HG02981 (cell line): ENCODE results near the gene LSP1.

Experiments
- ATAC-seq: cut with Tn5 transposase; IDR thresholded peaks from one replicate; pipeline ENCODE4 v1.9.1; 2021; ENCODE audit warnings: mild to moderate bottlenecking, moderate library complexity; ENCODE audit not compliant: unreplicated experiment

LSP1 gene

DNA sequence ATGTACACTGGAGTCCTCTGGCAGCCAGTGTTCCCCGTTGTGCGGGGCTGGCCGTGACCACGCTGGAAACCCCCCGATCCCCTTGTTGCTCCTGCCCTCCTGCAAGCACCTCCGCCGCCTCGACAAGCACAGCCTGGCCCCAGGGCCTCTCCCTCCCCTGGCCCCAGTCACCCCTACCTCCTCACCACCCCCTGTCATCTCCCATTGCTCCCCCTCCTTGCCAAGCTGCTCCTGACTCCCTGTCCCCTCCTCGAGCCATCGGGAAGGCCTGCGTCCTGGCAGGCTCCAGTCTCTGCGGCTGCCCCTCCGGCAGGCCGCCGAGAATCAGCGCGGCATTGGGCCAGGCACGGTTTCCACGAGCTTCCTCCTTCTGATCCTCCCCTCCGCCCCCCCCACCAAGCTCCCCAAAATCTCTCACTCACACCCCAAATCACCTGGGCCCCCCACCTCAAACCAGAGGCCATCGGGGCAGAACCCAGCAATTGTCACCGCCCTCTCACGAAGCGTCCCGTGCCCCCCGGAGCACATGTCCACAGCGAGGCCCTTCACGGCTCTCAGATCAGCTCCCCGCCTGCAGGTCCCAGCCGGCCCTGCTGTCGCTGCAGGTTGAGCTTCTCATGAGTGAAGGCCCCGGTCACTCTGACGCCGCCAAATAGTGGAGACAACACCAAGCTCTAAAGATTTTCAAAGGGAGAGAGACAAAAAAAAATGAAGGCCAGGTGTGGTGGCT is 5.7 kb upstream of the LSP1 start:
- ATAC-seq: no peak

DNA sequence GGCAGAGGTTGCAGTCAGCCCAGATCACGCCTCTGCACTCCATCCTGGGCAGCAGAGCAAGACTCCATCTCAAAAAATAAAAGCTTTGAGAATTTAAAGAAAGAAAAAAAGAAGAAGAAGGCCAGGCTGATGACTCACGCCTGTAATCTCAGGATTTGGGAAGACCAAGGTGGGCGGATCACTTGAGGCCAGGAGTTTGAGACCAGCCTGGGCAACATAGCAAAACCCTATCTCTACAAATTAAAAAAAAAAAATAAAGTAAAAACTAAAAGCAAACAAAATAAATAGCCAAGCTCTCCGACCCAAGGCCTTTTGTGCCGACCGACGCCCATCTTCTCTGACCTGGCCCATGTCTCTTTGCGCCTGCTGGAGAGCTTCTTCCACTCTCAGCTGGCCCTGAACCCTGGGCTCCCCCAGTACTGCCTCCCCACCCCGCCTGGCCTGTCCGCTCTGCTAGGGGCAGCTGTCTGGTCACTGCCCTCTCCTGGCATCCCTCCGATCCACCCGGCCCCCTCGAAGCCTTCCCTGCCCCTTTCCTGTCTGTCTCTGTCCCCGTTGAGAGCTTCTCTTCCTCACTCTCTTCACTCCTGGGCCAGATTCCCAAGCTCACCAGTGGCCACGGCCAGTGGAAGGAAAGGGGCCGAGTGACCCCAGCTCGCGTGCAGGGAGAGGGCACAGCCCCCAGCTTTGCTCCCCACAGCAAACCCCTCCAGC is 4.8 kb upstream of the LSP1 start:
- no peak for ATAC-seq

DNA sequence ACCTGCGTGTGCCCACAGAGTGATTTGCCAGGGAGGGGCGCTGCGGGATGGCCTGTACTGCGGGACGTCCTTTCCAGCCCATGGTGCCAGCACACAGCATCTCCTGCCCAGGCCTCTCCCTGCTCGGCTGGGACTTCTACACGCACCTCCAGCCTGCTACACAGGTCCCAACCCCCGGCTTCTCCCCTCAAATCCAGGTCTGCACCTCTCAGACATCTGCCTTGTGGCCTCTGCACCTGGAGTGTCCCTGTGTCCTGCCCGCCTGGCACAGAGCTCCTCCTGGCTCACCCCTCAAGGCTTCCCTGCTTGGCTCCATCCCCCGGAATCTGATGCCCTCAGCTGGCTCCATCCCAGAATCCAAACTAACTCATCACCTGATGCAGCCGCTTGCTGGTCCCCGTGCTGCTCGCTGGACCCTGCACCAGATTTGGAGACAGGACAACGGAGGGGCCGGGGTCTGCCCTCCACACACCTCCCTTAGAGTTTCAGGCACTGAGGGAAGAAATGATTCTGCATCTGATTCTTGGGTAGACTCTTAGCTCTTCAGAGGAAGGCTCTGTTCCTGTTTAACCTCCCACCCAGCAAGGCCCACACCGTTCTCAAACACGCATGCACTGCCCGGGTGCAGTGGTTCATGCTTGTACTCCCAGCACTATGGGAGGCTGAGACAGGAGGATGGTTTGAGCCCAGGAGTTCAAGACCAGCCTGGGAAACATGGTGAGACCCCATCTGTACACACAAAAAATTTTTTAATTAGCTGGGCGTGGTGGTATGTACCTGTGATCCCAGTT is 4.0 kb upstream of the LSP1 start:
- no peak for ATAC-seq

DNA sequence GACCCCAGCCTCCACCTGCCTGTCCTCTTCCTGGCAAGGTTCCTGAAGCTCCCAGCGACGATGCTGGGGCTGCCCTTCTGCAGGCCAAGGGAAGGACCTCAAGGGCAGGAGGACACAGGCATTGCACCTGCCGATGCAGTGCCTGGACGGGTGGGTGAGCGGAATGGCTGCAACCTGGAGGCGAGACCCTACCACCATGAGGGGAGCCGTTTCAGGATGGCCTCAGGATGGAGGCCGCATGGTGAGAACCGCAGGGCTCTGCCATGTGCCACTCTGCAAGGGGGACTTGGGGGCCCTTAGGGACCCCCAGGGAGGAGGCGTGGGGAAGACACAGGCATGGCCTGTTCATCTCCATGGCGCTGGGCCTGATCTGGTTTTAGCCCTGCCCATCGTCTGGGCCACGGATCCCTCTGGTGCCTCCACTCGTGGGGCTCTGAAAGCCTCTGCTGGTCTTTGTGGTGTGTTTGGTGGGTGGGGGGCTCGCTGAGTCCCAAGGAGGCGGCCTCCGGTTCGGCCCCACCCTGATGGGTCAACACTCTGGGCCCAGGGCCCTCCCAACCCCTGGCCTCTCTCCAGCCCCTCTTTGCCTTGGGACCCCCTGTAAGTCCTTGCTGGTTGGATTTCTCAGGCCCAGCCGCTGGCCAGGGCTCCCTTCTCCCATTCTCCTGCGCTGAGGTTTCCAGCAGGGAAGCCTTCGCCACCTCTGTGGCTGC is 1.3 kb upstream of the LSP1 start:
- no peak for ATAC-seq

DNA sequence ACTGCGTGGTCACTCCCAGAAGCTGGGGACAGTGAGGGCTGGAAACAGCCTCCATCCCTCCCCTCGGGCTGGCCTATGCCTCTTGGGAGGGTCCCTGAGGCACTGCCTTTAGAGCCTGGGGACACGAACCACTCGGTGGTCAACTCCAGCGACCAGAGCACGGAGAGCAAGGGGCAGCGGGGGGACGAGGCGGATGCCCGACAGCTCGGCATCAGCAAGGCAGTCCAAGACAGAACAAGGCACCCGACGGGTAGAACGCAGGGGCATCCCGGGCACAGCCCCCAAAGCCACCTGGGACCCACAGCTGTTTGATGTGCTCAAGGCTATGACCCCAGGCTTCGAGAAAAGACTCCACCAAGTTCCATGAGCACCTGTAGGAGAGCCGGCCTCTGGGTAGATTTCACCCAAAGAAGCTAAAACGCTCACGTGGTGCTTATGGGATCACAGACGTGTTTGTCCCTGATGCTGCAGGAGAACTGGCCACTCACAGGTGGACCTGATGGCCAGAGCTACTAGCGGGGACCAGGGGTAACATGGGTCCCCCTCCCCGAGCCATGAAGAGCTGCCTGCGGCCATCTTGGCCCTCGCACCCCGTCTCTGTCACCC is 510 bp upstream of the LSP1 start:
- no peak for ATAC-seq

DNA sequence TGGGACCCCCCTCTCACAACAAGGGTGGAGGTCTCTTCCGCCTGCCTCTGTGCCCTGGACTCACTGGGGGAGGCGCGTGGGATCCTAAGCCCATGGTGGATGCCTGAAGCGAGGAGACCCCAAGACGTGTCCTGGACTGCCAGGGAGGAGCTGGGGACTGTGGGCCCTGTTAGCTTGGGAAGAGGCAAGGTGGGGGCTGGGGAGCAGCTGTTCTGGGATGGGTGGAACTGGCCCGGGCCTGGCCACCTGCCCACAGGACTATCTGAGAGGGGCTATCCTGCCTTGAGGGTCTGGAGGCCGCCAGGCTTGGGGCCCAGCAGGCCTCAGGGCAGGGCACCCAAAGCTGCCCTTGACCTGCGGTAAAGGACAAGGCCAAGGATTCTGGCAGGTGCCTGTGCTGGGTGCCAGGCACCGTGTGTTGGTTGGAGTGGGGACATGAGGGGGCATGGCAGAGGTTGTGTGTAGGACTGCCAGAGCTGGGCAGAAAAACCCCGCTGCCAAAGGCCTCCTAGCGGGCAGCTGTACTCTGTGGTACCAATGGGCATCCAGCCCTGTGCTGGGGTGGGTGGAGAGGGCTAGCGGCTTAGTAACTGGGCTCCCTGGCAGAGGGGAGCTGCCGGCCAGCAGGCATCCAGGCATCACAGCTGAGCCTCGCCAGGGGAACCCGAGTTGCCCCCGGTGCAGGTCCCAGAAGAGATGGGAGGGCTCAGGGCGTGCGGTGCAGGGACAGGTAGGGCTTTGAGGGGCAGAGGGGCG is 670 bp downstream of the LSP1 start:
- no peak for ATAC-seq

DNA sequence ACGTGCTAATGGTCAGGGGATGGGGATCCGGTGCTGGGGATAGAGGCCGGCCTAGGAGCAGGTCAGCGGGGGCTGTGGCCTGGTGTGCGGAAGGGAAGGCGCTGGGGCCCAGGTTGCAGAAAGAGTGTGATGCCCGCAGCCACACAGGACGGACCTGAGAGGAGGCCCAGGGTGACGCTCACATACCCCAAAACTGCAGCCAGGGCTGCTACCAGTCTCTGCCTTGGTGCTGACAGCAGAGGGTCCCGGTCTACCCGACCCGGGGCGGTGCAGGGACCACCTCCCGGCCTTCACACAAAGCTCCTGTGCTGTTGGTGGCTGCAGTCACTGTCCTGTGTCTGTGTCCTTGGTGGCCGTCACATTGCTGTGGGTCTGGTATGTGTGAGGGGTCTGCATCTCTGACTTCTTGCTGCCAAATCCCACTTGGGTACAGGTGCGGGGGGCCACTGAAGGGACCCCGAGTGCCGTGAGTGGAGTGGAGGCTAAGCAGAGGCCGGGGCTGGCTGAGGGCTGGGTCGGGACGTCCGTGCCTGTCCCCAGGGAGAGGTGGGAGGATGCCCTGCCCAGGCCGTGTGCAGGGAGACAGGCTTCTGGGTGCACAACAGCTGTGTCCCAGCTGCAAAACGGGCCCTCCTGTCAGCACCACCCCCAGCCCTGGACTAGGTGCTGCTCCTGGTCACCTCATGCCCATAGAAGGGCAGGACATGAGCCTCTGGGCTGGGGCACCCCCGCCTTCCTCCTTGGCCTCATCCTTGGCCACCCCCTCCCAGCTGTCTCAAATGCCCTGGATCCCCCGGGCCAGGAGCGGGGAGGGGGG is 1.5 kb downstream of the LSP1 start:
- ATAC-seq: peak; percentile 22

DNA sequence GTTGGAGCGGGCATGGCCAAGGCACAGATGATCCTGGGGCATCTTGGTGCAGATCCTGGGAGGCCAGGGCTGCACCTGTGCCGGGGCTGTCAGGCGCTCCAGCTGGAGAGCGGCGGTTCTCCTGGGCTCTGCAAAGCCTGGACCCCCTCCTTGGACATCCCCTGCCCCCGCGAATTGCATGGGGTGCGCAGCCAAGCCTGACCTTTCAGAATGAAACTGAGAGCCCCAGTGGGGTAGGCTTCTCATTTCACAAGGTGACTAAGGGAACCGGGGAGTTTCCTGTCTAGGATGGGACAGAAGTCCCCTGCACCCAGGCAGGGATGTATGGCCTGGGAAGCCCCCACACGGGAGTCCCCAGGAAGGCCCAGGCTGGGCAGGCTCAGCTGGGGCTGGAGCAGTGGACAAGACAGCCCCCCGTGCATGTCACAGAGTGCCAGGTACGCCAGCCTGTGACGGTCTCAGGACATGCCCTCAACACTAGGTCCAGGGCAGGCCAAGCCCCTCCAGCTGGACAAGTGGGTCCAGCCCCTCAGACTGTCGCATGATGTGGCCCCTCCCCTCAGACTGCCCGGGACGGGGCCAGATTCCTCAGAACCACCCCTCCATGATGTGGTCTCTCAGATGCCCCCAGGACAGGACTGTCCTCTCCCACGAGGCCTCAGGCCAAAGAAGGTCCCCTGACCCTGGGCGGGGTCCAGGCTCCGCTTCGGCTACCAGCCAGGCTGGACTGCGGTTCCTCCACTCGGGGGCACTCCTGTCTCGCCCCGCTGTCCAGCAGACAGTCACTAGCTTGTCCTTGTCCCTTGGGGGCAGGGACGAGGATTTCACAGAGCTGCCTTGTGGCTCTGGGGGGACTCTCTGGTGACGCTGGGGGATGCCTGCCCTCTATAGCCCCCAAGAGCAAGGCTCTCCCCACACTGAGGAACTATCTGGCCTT is 2.3 kb downstream of the LSP1 start:
- ATAC-seq: peak; percentile 34

DNA sequence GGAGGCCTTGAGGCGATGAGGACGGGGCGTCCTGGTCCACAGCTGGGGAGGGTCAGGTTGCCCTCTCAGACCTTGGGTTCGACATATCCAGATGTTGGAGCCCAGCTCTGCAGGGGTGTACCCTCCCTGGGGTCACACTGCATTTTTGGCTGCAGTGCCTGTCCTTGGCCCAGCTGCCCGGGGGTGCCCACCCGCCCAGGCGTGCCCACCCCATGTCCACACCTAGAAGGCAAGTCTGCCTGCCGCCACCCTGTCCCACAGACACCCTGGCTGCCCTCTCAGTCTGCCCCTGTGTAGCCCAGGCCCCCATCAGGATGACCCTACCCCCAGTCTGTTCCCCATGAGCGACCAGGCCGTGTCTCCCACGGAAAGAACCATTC is 3.0 kb downstream of the LSP1 start:
- no peak for ATAC-seq

DNA sequence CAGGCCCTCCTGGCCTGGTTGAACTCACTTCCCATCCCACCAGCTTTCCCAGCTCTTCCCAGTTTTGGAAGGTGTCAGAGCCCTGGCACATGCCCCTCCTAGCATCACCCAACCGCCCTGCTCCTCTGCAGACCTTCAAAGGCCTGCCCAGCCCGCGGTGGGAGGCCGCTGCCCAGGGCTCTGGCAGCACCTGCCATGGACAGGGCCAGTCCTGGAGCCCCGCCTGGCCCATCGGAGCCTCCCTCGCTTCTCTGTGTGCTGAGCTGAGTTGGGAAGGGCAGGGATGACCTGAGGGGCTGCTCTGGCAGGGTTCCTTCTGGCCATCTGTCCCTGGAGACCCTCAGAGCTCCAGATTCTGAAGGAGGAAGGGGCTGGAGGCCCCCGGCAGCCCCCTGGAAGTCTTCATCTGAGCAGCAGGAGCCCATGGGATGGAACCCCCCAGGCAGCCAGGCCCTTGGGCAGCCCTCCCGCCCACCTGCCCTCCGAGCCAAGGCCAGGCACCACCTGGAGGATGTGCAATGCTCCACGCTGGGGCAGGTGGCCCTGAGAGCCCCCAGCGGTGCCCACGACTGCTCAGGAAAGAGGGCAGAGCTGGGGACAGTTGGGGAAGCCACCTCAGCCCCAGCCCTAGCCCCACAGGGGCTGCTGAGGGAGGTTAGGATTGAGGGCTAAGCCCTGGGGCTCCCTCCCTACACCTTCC is 3.6 kb downstream of the LSP1 start:
- no peak for ATAC-seq

DNA sequence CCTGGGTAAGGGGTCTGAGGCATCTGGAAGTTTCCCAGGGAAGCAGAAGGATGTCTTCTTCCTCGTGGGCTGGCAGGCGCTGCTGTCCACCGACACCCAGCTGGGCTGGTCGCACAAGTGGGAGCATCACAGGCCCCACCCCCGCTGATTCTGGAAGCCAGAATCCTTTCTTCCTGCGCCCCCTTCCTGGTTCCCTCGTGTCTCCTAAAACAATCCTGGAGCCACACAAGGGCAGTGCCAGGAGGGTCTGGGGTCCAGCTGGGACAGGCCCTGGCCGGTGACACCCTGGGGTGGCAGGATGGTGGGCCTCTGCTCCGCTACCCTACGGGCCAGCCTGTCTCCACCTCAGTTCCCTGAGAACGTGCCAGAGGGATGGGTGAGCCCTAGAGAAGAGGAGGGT is 4.2 kb downstream of the LSP1 start:
- no peak for ATAC-seq

DNA sequence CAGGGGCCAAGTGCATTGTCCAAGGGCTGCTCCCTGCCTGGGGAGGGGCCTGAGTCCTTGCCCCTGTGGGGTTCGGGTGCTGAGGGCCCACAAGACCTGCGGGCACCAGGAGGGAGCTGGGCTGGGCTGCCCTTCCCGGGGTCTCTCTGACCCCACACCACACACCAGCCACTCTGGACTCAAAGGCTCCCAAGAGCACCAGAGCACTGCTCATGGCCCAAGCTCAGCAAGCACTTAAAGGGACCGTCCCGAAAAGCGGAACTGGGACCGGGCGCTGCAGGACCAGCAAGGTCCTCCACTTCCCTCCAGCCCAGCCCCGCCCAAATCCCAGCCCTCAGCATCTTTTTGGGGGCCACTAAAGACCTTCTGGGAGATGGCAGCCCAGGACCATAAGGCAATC is 5.3 kb downstream of the LSP1 start:
- ATAC-seq: no peak

DNA sequence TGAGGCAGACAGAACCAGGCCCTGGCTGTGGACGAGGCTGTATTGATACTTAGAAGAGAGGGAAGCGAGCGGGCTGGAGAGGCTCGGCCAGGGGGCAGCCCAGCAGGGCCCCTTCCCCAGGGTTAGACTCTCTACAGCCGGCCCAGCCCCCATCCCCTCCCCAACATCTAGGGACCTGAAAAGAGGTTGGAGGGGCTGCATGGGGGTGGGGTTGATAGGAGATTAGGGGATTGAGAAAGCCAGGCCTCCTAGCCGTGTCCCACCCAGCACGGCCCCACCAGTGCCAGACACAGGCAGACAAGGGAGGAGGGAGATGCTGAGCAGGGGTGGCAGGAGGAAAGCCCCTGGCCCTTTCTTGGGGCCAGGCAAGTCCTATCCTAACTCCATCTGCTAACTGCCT is 5.7 kb downstream of the LSP1 start:
- ATAC-seq: no peak

DNA sequence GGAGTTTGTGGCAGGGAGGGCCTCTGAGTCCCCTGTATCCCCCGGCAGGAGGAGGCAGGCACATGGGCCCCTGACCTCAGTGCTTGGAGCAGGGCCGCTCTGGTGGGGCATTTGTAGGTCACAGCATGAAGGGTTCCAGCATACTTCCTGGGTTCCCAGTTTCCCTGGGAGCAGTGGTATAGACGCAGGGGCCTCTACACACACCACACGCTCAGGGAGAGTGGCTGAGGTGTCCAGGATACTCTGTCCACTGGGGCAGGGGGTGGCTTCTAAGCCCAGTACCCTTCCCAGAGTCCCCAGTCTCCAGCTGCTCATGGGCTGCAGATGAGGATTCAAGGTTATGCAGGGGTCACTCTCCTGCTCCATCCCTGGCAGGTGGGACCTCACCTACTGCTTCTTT is 6.1 kb downstream of the LSP1 start:
- no peak for ATAC-seq

DNA sequence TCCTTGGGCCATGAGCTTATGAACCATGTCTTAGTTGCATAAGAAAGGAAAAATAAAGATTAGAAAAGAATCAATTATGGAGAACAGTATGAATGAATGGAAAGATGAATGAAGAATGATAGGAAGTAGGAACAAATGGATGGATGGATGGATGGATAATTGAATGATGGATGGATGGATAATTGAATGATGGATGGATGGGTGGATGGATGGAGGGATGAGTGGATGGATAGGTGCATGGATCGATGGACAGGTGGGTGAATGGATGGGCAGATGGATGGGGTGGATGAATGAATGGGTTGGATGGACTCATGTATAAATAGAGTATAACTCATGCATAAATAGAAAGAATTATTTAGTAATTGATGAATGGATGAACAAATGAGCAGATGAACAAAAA is 7.2 kb downstream of the LSP1 start:
- ATAC-seq: no peak

DNA sequence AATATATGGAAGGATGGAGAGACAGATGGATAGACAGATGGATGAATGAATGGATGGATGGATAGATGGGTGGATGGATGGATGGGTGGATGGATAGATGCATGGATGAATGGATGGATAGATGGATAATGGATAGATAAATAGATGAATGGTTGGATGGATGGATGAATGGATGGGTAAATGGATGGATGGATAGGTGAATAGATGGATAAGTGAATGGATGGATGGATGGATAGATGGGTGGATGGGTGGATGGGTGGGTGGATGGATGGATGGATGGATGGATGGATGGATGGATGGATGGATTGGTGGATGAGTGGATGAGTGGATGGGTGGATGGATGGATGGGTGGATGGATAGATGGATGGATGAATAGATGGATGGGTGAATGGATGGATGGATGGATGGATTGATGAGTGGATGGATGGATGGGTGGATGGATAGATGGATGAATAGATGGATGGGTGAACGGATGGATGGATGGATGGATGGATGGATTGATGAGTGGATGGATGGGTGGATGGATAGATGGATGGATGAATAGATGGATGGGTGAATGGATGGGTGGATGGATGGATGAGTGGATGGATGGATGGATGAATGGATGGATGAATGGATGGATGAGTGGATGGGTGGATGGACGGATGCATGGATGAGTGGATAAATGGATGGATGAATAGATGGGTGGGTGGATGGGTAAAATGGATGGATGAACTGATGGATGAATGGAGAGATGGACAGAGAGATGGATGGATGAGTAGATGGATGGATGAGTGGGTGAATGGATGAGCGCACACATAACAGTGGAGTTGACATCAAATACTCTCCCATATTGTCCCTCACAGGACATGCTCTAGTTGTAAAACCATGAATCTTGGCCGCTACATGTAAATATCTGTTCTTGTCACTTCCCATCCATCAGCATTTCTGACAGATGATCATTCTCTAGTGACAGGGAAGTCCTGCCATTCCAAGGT is 8.8 kb downstream of the LSP1 start:
- ATAC-seq: no peak
